Measurements from ENCODE around the gene BRIX1.
"Not testable (repeated sequence)": the region's sequence is repeated elsewhere in the genome, so short reads cannot be mapped to it uniquely, and the experiment has no call there.

Gene BRIX1

DNA sequence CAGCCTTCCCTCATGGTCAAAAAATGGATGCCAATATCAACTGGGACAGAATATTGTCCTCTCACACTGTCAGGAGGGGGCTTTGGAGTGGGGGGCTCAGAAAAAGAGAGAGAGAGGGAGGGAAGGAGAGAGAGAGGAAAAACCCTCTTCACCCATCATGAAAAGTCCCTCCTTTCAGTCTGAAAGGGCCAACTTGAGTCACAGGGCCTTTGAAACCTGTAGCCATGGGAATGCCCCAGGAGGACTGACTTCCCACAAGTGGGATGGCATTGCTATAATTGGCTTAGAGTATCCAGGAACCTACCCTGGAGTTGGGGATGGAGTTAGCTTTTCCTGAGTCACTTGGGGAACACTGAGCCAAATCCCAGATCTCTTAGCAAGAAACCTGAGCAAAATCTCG lies 55.0 kb downstream of the BRIX1 start:
- no peak for DNase-seq

DNA sequence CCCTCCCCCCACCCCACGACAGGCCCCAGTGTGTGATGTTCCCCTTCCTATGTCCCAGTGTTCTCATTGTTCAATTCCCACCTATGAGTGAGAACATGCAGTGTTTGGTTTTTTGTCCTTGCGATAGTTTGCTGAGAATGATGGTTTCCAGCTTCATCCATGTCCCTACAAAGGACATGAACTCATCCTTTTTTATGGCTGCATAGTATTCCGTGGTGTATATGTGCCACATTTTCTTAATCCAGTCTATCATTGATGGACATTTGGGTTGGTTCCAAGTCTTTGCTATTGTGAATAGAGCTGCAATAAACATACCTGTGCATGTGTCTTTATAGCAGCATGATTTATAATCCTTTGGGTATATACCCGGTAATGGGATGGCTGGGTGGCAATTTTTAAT lies 56.1 kb downstream of the BRIX1 start:
- DNase-seq, result not testable (repeated sequence)

All from hematopoietic multipotent progenitor cell treated with erythropoietin and hydrocortisone succinate and interleukin-3 and kit ligand, for 4 days (in vitro differentiated cells).